Uterus (tissue), 4 donors: ENCODE measurements around the gene TMEM217. TPM values are rescaled to one million over a fixed set of nuclear protein-coding genes. Genes with fewer than 3 reads are reported as not detected.
"Not testable (repeated sequence)": the region's sequence is repeated elsewhere in the genome, so short reads cannot be mapped to it uniquely, and the experiment has no call there.

Experiments
- DNase-seq, 2 donors: peaks; one replicate each; pipeline ENCODE4 v3.0.0-alpha.2; 2019 to 2020
- H3K27ac ChIP-seq, 2 donors: fragments of 200-600 bp; sonication (generic); 1 replicate in 1 of 2; 2 replicates in 1 of 2; pipeline ENCODE4 v1.5.1; 2016 to 2018
- H3K27me3 ChIP-seq, 2 donors: fragments of 200-600 bp; sonication (generic); one replicate each; pipeline ENCODE4 v1.5.1; 2018 to 2019; ENCODE audit warnings: control low read depth in 1 of 2
- H3K36me3 ChIP-seq, 2 donors: fragments of 200-600 bp; sonication (generic); one replicate each; pipeline ENCODE4 v1.5.1; 2019; ENCODE audit warnings: control low read depth in 1 of 2
- H3K4me1 ChIP-seq, 2 donors: fragments of 200-600 bp; sonication (generic); one replicate each; pipeline ENCODE4 v1.5.1; 2018 to 2019; ENCODE audit warnings: control low read depth in 1 of 2
- H3K4me3 ChIP-seq, 2 donors: fragments of 200-600 bp; sonication (generic); 1 replicate in 1 of 2; 2 replicates in 1 of 2; pipeline ENCODE4 v1.5.1; 2018 to 2019; ENCODE audit warnings: mild to moderate bottlenecking in 1 of 2
- H3K9me3 ChIP-seq, 2 donors: fragments of 200-600 bp; sonication (generic); one replicate each; pipeline ENCODE4 v1.5.1; 2019; ENCODE audit warnings: control low read depth in 1 of 2
- CTCF ChIP-seq, 4 experiments: fragments of 200-600 bp in 2 of 4; fragments of 450-650 bp in 2 of 4; sonication (generic) in 2 of 4; IDR thresholded peaks; one replicate each; pipeline ENCODE4 v1.5.1; 2016 to 2019; ENCODE audit warnings: antibody characterized with exemption in 4 of 4, mild to moderate bottlenecking in 2 of 4, moderate library complexity in 1 of 4
- POLR2A ChIP-seq, 2 donors: fragments of 450-650 bp; IDR thresholded peaks; one replicate each; pipeline ENCODE4 v1.6.1; 2016; ENCODE audit warnings: antibody characterized with exemption in 2 of 2, mild to moderate bottlenecking in 1 of 2, moderate library complexity in 1 of 2
- intact Hi-C: fragments of 100-400 bp; cut with DNase I; formaldehyde crosslinking; loops from one replicate; pipeline ENCODE4 v1.15.1; 2023; ENCODE audit warnings: low total_unique reads
- total RNA-seq, 4 donors: library from RNA; depleted of rRNA in 3 of 4; stranded (reverse); fragments of >200 nt in 3 of 4; gene quantifications; one replicate each; pipeline versions ENCODE4 v1.1.0 to v1.2.4, GENCODE V29; 2014 to 2023
- donor health status: DM: yes; HTN: yes; CAD: no.

TMEM217 gene
- 1 to 10 TPM in 1 of 4 donors, under 1 TPM in 1, not detected in 2; 0.21 to 1.6 TPM for total RNA-seq

GRCh38 chr6:37257634-37258404 is at the start of gene TMEM217, which contains the start of gene TBC1D22B:
Gene TMEM217, minus strand, starts transcription at chr6:37258144. Its CDS starts 39,114 bp downstream, at chr6:37219030.
Gene TBC1D22B, plus strand, starts transcription at chr6:37257772. Its CDS starts 146 bp downstream, at chr6:37257918.
- TF ChIP-seq CTCF (IDR thresholded peaks at IDR 0.05) (peak in 1 of 4 experiments; percentile 19), POLR2A (IDR thresholded peaks at IDR 0.05) (peak; percentile 61 to 79)
- DNase-seq, result peak; percentile 94 to 96
- intact Hi-C loops, result no loop called here
- no peaks in the 10 kb centered on the region for H3K9me3 ChIP-seq
- H3K27me3 ChIP-seq, result no peaks in the 10 kb centered on the region
- peak within 1 kb of the TSS; percentile 70 to 86 for H3K4me3 ChIP-seq
- no peaks in the 10 kb centered on the region for H3K36me3 ChIP-seq
- H3K27ac ChIP-seq, result peak within 1 kb of the TSS; percentile 76 to 82
- H3K4me1 ChIP-seq, result no peaks in the 10 kb centered on the region

- H3K4me1 ChIP-seq, intact Hi-C loops, H3K9me3 ChIP-seq, DNase-seq, H3K27me3 ChIP-seq, H3K36me3 ChIP-seq, H3K4me3 ChIP-seq: not testable (repeated sequence)
- peak overlapping the region; percentile 41 to 79 for H3K27ac ChIP-seq
Measured at GRCh38 chr6:37307484-37307883, 49.5 kb upstream of the TMEM217 start.

GRCh38 chr6:37306624-37307222 is 48.8 kb upstream of the TMEM217 start:
- H3K36me3 ChIP-seq, result no peaks in the 10 kb centered on the region
- H3K27ac ChIP-seq, result no peak overlapping the region
- DNase-seq, result no peak
- intact Hi-C loops, result no loop called here
- no peaks in the 10 kb centered on the region for H3K9me3 ChIP-seq
- no peak overlapping the region for H3K4me3 ChIP-seq
- no peaks in the 10 kb centered on the region for H3K4me1 ChIP-seq
- no peak for TF ChIP-seq POLR2A (IDR thresholded peaks at IDR 0.05)
- H3K27me3 ChIP-seq, result no peaks in the 10 kb centered on the region

GRCh38 chr6:37305841-37306425 is 48.0 kb upstream of the TMEM217 start:
- Histone ChIP-seq H3K4me3 (no peak overlapping the region), H3K27ac (no peak overlapping the region), H3K36me3 (no peaks in the 10 kb centered on the region), H3K9me3 (no peaks in the 10 kb centered on the region), H3K4me1 (no peaks in the 10 kb centered on the region), H3K27me3 (no peaks in the 10 kb centered on the region)
- intact Hi-C loops, result no loop called here
- no peak for DNase-seq
- no peak for TF ChIP-seq POLR2A (IDR thresholded peaks at IDR 0.05)
- no peak for TF ChIP-seq CTCF (IDR thresholded peaks at IDR 0.05)

- Histone ChIP-seq H3K27ac (no peak overlapping the region), H3K27me3 (no peaks in the 10 kb centered on the region), H3K36me3 (no peaks in the 10 kb centered on the region), H3K9me3 (no peaks in the 10 kb centered on the region), H3K4me3 (no peak overlapping the region), H3K4me1 (no peaks in the 10 kb centered on the region)
- no peak for DNase-seq
- intact Hi-C loops, result no loop called here
- TF ChIP-seq POLR2A (IDR thresholded peaks at IDR 0.05) (no peak), CTCF (IDR thresholded peaks at IDR 0.05) (no peak)
Measured at GRCh38 chr6:37304766-37305165, 46.8 kb upstream of the TMEM217 start.
